GM08714 (cell line): Measurements from ENCODE around the gene VDAC2.

ENCODE experiments used
- H3K4me3 ChIP-seq: fragments of 200-500 bp; sonication (Bioruptor generic); 2 replicates; pipeline ENCODE4 v1.5.1; 2014; ENCODE audit warnings: mild to moderate bottlenecking, low read length, inconsistent platforms
- ZNF274 ChIP-seq: IDR thresholded peaks from 2 replicates; pipeline ENCODE4 v1.6.1; 2012; ENCODE audit warnings: mild to moderate bottlenecking, low read depth, low read length

VDAC2 gene

DNA sequence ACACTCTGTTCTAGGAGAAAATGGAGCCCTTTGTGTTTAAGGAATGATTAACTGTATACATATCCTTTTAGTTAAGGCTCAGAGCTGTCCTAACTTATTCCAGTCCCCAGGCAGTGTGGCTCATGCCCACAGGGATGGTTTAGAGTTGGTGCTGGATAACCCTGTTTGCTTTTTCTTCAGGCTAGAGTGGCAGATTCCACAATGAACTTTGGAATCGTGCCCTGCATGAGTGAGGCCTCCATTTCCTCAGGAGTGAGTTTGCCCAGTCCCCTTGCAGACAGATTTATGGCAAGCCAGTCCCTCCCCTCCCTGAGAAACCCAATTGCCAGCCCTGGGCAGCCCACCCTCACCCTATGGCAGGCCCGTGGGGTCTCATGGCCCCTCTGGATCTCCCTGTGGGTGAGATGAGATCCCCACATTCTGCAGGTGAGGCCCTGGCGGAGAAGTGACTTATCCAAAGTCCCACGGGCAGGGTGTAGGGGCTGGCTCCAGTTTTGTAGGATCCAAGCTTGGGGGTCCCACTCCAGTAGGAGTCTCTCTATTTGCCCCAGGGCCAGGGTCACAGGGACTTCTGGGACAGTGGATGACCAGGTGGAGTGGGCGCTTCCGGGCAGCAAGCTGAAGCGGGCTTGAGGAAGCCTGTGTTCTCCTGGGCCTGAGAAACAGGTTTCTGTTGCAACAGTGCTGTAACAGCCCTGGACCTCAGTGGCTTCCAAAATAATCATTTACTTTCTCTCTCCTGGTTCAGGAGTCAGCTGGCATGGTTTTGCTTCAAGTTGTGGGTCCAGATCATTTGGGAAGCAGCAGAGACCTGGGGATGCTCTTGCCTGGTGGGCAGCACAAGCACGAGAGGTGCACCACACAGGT is 34.1 kb downstream of the VDAC2 start:
- no peak overlapping the region for H3K4me3 ChIP-seq
- TF ChIP-seq ZNF274, result no peak

DNA sequence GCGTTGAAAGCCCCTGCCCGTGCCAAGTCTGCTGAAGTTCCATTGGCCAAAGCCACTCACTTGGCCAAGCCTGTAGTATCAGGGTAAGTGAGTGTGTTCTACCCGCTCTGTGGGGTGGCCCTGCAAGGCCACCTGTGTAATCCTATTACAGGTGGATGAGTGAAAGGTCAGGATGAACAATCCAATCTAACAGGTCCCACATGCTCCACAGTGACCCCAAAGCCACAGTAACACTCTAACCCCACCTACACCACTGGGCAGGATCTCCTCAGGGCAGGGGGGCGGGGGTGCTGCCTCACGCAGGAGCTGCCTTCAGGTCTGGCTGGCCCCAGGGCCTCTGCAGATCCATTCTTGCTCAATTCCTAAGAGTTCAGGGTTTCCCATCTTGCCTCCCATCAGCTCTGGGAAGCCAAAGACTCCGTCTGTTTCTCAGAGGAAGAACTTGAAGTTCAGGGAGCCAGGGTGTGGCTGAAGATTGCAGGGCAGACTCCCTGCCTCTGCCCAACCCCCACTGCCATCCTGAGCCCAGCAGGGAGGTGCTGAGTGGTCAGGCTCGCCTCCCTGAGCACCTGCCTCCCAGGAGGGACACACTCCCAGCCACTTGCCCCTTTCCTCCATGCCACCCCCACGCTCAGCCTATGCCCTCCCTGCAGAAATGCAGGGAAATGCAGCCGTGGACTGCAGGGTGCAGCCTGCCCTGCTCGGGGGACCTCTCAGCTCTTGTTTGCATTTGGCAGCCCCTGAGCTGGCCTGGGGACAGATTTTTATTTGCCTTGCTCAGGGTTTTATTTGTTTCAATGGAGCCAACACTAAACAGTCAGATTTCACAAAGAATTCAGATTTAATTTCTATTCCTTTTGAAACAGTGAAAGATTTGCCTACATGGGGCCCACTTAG is 35.0 kb downstream of the VDAC2 start:
- no peak for TF ChIP-seq ZNF274
- no peak overlapping the region for H3K4me3 ChIP-seq

DNA sequence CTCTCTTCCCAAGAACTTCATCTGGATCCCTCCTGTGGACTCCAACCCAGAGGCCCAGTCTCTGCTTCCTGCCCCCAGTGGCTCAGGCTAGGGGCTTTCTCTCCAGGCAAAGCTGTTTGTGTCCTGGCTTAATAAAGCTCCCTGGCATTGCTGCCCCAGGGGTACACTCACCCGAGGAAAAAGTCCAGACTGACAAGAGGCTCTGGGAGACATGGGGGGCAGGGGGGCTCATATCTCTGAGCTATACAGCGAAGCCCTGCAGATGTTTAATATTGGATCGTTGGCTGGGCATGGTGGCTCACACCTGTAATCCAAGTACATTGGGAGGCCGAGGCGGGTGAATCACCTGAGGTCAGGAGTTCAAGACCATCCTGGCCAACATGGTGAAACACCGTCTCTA is 35.9 kb downstream of the VDAC2 start:
- no peak overlapping the region for H3K4me3 ChIP-seq
- no peak for TF ChIP-seq ZNF274

DNA sequence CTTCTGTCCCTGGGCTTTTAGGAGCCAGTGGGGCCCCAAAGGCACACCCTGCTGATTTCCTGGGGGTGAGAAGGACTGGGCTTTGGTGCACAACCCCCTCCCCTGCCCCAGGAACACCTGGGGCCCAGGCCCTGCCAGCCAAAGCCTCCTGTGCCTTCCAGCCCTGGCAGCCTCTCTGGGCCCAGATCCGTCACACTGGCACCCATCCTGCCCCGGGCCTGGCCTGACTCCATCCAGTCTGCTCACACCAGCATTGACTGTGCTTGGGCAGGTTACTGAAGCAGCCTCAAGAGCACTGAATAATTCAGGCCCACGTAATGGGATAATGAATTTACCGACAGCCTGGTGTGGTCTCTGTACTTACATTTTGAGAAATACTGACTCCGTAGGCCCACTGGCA is 37.2 kb downstream of the VDAC2 start:
- no peak for TF ChIP-seq ZNF274
- H3K4me3 ChIP-seq, result no peak overlapping the region

DNA sequence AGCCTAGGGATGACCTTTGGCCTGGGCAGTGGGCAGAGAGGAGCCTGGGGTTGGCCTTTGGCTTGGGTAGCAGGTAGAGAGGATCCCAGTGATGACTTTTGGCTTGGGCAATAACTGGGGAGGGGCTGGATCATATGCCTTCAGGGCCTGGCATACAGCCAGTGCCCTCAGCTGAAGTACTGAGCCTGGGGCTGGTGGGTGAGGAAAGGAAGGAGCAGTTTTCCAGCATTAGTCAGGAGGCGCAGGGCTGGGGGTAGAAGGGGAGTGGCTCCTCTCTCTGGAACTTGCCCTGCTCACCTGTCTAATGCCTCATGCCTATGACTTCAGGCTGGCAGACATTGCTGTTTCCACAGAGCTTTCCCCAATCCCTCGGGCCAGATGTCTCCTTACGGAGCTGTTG is 40.3 kb downstream of the VDAC2 start:
- no peak for TF ChIP-seq ZNF274
- H3K4me3 ChIP-seq, result no peak overlapping the region

DNA sequence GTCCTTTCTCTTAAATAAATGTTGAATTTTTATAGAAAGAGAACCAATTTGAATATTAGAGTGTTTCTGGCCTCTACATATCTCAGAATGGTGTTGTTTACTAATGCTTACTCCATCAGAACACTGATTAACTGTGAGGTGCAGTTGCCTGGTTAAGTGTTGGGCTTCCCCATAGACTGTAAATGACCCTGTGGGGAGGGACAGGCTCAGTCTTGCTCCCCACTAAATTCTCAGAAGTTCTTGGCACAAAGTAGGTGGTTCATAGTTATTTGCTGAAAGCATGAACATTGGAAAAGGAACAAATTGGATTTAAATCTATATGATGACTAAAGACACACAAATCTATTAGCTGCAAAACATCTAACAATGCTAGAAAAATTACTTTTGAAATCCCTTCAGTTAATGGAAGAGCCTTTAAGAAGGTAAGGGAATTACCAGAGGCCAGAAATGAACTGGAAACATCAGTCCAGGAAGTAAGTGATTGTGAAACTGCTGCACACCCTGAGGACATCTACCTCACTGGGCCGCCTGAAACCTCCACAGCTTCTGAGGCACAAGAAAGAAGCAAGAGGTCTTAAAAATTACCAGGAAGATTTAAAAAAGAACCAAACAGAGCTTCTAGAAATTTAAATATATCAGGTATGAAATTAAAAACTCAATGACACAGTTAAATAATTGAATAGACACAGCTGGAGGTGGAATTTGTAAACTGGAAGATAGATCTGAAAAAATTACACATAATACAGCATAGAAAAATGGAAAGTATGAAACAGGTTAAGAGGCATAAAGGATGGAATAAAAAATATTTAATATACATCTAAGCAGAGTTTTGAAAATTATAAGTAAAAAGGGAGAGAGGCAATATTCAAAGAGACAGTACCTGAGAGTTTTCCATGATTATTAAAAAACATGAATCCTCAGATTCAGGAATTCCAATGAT is 43.0 kb downstream of the VDAC2 start:
- no peak for TF ChIP-seq ZNF274
- H3K4me3 ChIP-seq, result no peak overlapping the region

DNA sequence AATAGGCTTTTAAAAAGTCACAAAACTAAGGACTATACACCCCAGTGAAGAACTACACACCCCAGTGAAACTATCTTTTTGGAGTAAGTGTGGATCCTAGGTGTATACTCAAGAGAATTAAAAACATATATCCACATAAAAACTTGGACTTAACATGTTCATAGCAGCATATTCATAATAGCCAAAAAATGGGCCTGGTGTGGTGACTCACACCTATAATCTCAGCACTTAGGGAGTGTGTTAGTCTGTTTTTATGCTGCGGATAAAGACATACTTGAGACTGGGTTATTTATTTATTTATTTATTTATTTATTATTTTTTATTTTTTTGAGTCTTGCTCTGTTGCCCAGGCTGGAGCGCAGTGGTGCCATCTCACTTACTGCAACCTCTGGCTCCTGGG is 44.1 kb downstream of the VDAC2 start:
- no peak overlapping the region for H3K4me3 ChIP-seq
- TF ChIP-seq ZNF274, result no peak

DNA sequence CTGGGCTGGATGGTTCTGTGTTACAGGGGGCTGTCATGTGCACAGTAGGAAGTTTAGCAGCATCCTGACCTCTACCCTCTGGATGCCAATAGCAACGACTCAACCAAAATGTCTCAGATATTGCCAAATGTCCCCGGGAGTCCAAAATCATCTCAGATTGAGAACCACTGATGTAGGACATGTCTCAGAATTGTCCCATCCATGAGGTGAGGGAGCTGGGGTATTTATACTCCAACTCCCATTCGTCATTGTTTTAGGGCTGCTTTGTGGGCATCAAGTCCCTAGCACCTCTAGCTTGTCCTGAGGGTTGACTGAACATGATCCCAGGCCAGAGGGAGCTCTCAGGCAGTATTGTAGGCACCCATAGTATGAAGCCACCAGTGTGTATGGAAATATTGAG is 50.4 kb downstream of the VDAC2 start:
- no peak for TF ChIP-seq ZNF274
- no peak overlapping the region for H3K4me3 ChIP-seq

DNA sequence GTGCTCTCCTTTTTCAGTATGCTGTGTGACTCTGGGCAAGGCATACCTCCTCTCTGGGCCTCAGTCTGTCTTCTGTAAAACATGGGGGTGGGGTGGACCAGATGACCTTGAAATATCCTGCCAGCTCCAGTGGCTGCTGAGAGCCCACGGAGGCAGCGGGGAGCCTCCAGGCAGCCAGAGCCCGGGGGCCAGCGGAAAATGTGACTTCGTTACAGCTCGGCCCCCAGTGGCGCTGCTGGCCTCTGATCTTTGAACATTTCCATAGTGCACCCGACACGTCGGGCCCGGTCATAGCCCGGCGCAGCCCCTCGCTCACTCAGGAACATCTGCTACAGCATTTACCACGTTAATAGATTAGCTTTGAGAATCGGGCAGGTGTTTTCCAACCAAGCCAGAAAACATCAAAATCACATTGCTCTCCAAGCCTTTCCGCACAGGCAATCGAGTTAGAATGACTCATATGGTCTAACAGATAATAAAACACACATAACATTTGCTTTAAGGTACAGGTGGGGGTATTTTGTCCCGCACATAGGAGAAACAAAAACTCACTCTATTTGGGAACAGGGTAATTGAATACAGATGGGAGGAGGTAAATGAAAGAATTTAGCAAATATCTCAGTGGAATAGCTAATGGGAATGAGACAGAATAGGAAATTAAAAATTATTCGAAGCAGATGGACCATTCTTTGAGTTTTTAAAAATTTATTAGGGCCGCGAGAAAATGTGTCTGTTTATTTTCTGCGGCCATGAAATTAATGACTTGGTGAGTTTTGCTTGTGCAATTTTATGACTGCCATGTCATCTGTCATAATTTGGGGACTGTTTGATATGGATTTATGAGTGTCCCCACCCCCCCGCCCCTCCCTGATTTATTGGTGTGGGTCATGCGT is 51.5 kb downstream of the VDAC2 start:
- H3K4me3 ChIP-seq, result no peak overlapping the region
- TF ChIP-seq ZNF274, result no peak

DNA sequence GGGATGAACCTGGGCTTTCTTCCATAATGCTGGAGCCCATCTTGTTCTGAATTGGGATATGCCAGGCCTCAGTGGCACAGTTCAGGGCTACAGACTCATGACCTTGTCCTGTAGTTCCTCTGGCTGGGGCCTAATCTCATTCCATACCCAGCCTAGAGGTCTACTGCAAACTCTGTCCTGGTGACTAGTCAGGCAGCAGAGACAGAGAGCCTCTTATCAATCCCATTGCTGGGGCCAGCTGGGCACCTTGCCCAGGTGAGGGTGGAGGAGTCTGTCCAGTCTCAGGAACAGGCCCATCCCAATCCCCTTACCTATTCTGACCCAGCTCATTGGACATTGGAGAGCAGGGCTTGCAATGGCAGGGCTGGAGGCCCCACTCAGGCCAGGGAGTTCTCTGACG is 53.2 kb downstream of the VDAC2 start:
- no peak overlapping the region for H3K4me3 ChIP-seq
- no peak for TF ChIP-seq ZNF274

DNA sequence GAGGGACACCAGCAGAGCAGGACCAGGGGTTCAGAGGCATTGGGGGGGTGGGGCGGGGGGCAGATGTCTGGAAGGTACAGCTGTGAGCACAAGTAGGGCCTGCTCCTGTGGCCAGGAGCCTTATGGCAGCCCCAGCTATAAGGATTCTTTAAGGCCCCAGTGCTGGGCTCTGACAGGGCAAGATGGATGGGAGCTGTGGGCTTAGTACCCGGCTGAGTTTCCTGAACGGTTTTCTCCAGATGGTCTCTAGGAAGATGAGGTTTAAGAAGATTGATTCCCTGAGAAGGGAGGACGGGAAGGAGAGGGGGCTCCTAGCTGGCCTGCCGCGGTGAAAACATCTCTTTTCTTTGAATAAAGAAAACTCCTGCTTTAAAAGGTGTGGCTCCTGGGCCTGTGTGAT is 55.3 kb downstream of the VDAC2 start:
- no peak for TF ChIP-seq ZNF274
- no peak overlapping the region for H3K4me3 ChIP-seq

DNA sequence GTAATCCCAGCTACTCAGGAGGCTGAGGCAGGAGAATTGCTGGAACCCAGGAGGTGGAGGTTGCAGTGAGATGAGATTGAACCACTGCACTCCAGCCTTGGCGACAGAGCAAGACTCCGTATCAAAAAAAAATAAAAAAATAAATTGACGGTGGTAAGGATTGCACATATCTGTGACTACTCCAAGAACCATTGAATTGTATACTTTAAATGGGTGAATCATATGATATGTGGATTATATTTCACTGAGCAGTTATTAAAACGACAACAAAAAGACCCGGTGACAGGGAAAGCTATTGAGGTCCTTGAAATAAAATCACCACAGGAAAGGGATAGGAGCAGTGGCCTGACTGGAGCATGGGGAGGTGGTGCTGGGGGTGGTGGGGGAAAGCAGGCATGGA is 56.3 kb downstream of the VDAC2 start:
- no peak overlapping the region for H3K4me3 ChIP-seq
- TF ChIP-seq ZNF274, result no peak

DNA sequence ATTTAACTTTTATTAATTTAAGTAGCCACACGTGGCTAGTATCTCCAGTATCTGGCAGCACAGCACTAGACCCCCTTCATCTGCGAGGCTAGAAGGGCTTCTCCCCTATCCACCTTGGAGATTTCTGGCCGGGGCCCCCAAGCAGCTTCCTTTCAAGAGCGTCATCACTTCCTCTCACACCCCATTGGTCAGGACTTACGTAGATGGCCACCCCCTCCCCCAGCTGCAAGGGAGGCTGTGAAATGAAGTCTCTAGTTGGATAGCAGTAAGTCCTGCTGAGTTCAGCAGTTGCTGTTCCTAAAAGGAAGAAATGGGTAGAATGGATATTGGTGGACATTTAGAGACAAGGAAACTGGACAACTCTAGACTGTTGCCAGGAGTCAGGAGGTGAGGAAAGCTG is 59.0 kb downstream of the VDAC2 start:
- TF ChIP-seq ZNF274, result no peak
- H3K4me3 ChIP-seq, result no peak overlapping the region
